Measurements from ENCODE around the gene MALRD1. TPM values are rescaled to one million over a fixed set of nuclear protein-coding genes. Genes with fewer than 3 reads are reported as not detected.

The MALRD1 gene
- total RNA-seq, 1 experiment from 2014 or later: 0.50 TPM

DNA sequence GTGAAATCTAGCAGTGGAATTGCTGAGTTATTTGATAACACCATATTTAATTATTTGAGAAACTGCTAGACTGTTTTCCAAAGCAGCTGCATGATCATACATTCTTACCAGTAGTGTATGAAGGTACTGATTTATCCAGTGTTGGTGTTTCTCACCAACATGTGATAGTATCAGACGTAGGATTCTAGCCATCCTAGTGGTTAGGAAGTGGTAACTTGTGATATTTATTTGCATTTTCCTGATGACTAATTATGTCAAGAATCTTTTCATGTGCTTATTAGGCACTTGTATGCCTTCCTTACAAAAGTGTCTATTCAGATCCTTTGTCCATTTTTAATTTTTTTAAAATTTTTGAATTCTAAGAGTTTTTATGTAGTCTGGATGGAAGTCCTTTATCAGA, 713.4 kb downstream of the MALRD1 start:
- ATAC-seq (no peak), DNase-seq (ENCODE audit: low spot score) (no peak)

DNA sequence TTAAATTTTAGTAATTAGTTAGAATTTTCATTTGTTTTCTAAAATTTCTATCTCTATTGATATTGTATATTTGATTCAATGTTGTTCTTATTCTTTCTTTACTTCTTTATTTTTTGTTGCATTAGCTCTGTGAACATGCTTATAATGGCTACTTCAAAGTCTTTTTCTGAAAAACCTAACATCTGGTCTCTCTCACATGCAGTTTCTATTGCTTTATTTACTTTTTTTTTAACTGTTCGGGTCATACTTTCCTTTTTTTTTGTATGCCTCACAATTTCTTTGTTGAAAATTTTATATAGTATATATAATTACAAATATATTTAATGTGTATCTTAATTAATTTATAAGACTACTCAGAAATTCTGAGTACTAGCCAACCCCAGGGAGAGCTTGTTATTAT, 715.5 kb downstream of the MALRD1 start:
- ChIA-PET CTCF (interaction anchor here (1.1 kb wide), 1 partner anchor 25 kb away, joined by 3 read pairs; no protein-coding TSS in a partner anchor), POLR2A (no interaction called here)
- Mint-ChIP-seq H3K4me1 (peaks cover 8% of the 10 kb centered on the region), H3K27ac (no peak overlapping the region), H3K9me3 (no peaks in the 10 kb centered on the region), H3K36me3 (no peaks in the 10 kb centered on the region), H3K4me3 (no peak overlapping the region), H3K27me3 (ENCODE audit: low read depth) (no peaks in the 10 kb centered on the region)
- TF ChIP-seq ZNF138 (CRISPR knock-in tag; conservative IDR thresholded peaks at IDR 0.05) (no peak), NR2C2 (CRISPR knock-in tag; IDR thresholded peaks at IDR 0.05) (no peak), ZNF423 (CRISPR knock-in tag; IDR thresholded peaks at IDR 0.05) (no peak), MYBL2 (CRISPR knock-in tag; IDR thresholded peaks at IDR 0.05) (no peak), HMGA2 (CRISPR knock-in tag; IDR thresholded peaks at IDR 0.05) (no peak), GTF2I (CRISPR knock-in tag; conservative IDR thresholded peaks at IDR 0.05) (no peak)
- TF ChIP-seq, protein P1, sequence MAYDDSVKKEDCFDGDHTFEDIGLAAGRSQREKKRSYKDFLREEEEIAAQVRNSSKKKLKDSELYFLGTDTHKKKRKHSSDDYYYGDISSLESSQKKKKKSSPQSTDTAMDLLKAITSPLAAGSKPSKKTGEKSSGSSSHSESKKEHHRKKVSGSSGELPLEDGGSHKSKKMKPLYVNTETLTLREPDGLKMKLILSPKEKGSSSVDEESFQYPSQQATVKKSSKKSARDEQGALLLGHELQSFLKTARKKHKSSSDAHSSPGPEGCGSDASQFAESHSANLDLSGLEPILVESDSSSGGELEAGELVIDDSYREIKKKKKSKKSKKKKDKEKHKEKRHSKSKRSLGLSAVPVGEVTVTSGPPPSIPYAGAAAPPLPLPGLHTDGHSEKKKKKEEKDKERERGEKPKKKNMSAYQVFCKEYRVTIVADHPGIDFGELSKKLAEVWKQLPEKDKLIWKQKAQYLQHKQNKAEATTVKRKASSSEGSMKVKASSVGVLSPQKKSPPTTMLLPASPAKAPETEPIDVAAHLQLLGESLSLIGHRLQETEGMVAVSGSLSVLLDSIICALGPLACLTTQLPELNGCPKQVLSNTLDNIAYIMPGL (CRISPR knock-in tag; IDR thresholded peaks at IDR 0.05): no peak
- ATAC-seq (no peak), DNase-seq (ENCODE audit: low spot score) (no peak)

More for the DNA sequence above, 713.4 kb downstream of the MALRD1 start:
- POLR2A ChIA-PET: no interaction called here
- Mint-ChIP-seq H3K36me3 (no peaks in the 10 kb centered on the region), H3K27ac (no peak overlapping the region), H3K9me3 (no peaks in the 10 kb centered on the region), H3K4me1 (peaks cover 2% of the 10 kb centered on the region; the same call in 1 of the 2 replicates), H3K4me3 (no peak overlapping the region), H3K27me3 (ENCODE audit: low read depth) (no peaks in the 10 kb centered on the region)
- TF ChIP-seq, protein P2, sequence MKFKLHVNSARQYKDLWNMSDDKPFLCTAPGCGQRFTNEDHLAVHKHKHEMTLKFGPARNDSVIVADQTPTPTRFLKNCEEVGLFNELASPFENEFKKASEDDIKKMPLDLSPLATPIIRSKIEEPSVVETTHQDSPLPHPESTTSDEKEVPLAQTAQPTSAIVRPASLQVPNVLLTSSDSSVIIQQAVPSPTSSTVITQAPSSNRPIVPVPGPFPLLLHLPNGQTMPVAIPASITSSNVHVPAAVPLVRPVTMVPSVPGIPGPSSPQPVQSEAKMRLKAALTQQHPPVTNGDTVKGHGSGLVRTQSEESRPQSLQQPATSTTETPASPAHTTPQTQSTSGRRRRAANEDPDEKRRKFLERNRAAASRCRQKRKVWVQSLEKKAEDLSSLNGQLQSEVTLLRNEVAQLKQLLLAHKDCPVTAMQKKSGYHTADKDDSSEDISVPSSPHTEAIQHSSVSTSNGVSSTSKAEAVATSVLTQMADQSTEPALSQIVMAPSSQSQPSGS (CRISPR knock-in tag; IDR thresholded peaks at IDR 0.05; ENCODE audit: borderline replicate concordance, low read depth): no peak
- no peak for TF ChIP-seq FOXK1 (CRISPR knock-in tag; IDR thresholded peaks at IDR 0.05)
- no peak for TF ChIP-seq FOXJ3 (CRISPR knock-in tag; IDR thresholded peaks at IDR 0.05; ENCODE audit: borderline replicate concordance)
- TF ChIP-seq, protein P3, sequence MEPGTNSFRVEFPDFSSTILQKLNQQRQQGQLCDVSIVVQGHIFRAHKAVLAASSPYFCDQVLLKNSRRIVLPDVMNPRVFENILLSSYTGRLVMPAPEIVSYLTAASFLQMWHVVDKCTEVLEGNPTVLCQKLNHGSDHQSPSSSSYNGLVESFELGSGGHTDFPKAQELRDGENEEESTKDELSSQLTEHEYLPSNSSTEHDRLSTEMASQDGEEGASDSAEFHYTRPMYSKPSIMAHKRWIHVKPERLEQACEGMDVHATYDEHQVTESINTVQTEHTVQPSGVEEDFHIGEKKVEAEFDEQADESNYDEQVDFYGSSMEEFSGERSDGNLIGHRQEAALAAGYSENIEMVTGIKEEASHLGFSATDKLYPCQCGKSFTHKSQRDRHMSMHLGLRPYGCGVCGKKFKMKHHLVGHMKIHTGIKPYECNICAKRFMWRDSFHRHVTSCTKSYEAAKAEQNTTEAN (CRISPR knock-in tag; IDR thresholded peaks at IDR 0.05): no peak
- CTCF ChIA-PET: no interaction called here

DNA sequence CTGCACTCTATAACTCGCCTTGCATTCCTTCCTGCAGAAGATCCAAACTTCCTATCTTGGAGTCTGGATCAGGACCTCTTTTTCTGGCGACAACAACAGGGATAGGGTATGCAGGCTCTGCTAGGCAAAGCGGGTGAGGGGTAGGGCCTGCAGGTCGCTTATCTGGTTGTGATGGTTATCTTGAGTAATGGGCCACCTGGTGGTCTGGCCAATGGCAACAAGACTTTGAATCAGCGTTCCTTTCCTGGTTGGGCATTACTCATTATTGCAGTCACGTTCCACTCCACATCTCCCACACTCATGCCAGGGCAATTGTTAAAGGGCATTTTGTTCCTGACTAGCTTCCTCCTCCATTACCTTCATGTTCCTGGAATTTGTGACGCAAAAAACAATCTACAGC, 719.3 kb downstream of the MALRD1 start:
- no peaks in the 10 kb centered on the region for H3K27me3 Mint-ChIP-seq (ENCODE audit: low read depth)
- no peaks in the 10 kb centered on the region for H3K36me3 Mint-ChIP-seq
- CTCF ChIA-PET: no interaction called here
- POLR2A ChIA-PET: no interaction called here
- H3K9me3 Mint-ChIP-seq: no peaks in the 10 kb centered on the region
- no peak overlapping the region for H3K27ac Mint-ChIP-seq
- no peak overlapping the region for H3K4me3 Mint-ChIP-seq
- DNase-seq (ENCODE audit: low spot score): peak; percentile 46
- peak; percentile 99 for ATAC-seq
- H3K4me1 Mint-ChIP-seq: peaks cover 10% of the 10 kb centered on the region
- TF ChIP-seq, protein P4, sequence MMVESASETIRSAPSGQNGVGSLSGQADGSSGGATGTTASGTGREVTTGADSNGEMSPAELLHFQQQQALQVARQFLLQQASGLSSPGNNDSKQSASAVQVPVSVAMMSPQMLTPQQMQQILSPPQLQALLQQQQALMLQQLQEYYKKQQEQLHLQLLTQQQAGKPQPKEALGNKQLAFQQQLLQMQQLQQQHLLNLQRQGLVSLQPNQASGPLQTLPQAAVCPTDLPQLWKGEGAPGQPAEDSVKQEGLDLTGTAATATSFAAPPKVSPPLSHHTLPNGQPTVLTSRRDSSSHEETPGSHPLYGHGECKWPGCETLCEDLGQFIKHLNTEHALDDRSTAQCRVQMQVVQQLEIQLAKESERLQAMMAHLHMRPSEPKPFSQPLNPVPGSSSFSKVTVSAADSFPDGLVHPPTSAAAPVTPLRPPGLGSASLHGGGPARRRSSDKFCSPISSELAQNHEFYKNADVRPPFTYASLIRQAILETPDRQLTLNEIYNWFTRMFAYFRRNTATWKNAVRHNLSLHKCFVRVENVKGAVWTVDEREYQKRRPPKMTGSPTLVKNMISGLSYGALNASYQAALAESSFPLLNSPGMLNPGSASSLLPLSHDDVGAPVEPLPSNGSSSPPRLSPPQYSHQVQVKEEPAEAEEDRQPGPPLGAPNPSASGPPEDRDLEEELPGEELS (CRISPR knock-in tag; IDR thresholded peaks at IDR 0.05): no peak
- TF ChIP-seq, protein P5, sequence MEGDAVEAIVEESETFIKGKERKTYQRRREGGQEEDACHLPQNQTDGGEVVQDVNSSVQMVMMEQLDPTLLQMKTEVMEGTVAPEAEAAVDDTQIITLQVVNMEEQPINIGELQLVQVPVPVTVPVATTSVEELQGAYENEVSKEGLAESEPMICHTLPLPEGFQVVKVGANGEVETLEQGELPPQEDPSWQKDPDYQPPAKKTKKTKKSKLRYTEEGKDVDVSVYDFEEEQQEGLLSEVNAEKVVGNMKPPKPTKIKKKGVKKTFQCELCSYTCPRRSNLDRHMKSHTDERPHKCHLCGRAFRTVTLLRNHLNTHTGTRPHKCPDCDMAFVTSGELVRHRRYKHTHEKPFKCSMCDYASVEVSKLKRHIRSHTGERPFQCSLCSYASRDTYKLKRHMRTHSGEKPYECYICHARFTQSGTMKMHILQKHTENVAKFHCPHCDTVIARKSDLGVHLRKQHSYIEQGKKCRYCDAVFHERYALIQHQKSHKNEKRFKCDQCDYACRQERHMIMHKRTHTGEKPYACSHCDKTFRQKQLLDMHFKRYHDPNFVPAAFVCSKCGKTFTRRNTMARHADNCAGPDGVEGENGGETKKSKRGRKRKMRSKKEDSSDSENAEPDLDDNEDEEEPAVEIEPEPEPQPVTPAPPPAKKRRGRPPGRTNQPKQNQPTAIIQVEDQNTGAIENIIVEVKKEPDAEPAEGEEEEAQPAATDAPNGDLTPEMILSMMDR (IDR thresholded peaks at IDR 0.05): no peak
- TF ChIP-seq ZNF219 (CRISPR knock-in tag; IDR thresholded peaks at IDR 0.05; ENCODE audit: borderline replicate concordance): no peak
- TF ChIP-seq, protein P6, sequence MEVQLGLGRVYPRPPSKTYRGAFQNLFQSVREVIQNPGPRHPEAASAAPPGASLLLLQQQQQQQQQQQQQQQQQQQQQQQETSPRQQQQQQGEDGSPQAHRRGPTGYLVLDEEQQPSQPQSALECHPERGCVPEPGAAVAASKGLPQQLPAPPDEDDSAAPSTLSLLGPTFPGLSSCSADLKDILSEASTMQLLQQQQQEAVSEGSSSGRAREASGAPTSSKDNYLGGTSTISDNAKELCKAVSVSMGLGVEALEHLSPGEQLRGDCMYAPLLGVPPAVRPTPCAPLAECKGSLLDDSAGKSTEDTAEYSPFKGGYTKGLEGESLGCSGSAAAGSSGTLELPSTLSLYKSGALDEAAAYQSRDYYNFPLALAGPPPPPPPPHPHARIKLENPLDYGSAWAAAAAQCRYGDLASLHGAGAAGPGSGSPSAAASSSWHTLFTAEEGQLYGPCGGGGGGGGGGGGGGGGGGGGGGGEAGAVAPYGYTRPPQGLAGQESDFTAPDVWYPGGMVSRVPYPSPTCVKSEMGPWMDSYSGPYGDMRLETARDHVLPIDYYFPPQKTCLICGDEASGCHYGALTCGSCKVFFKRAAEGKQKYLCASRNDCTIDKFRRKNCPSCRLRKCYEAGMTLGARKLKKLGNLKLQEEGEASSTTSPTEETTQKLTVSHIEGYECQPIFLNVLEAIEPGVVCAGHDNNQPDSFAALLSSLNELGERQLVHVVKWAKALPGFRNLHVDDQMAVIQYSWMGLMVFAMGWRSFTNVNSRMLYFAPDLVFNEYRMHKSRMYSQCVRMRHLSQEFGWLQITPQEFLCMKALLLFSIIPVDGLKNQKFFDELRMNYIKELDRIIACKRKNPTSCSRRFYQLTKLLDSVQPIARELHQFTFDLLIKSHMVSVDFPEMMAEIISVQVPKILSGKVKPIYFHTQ (CRISPR knock-in tag; IDR thresholded peaks at IDR 0.05): no peak
- TF ChIP-seq, protein P7, sequence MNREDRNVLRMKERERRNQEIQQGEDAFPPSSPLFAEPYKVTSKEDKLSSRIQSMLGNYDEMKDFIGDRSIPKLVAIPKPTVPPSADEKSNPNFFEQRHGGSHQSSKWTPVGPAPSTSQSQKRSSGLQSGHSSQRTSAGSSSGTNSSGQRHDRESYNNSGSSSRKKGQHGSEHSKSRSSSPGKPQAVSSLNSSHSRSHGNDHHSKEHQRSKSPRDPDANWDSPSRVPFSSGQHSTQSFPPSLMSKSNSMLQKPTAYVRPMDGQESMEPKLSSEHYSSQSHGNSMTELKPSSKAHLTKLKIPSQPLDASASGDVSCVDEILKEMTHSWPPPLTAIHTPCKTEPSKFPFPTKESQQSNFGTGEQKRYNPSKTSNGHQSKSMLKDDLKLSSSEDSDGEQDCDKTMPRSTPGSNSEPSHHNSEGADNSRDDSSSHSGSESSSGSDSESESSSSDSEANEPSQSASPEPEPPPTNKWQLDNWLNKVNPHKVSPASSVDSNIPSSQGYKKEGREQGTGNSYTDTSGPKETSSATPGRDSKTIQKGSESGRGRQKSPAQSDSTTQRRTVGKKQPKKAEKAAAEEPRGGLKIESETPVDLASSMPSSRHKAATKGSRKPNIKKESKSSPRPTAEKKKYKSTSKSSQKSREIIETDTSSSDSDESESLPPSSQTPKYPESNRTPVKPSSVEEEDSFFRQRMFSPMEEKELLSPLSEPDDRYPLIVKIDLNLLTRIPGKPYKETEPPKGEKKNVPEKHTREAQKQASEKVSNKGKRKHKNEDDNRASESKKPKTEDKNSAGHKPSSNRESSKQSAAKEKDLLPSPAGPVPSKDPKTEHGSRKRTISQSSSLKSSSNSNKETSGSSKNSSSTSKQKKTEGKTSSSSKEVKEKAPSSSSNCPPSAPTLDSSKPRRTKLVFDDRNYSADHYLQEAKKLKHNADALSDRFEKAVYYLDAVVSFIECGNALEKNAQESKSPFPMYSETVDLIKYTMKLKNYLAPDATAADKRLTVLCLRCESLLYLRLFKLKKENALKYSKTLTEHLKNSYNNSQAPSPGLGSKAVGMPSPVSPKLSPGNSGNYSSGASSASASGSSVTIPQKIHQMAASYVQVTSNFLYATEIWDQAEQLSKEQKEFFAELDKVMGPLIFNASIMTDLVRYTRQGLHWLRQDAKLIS (CRISPR knock-in tag; IDR thresholded peaks at IDR 0.05; ENCODE audit: borderline replicate concordance): no peak
